Left ventricle myocardium superior (tissue), 1 donor: Measurements from ENCODE around the gene AKAP6. TPM values are rescaled to one million over a fixed set of nuclear protein-coding genes. Genes with fewer than 3 reads are reported as not detected.
A peak's percentile ranks its signal among the peaks of the same experiment; 100 is the strongest.

Experiments
- ATAC-seq: fragments of 200-7000 bp; cut with Tn5 transposase; one replicate; pipeline ENCODE4 v1.9.1; 2020; ENCODE audit warnings: mild to moderate bottlenecking, moderate library complexity
- DNase-seq: peaks from one replicate; pipeline ENCODE4 v3.0.0-alpha.2; 2020
- intact Hi-C: fragments of 100-400 bp; cut with micrococcal nuclease; formaldehyde crosslinking; loops from one replicate; pipeline ENCODE4 v1.11.0; 2022
- total RNA-seq: library from RNA; stranded (reverse); fragmentation: NEBNext Ultra II Directional; extraction: Animal tissue kit (Norgen Biotek cat#: 25700); gene quantifications from one replicate; pipeline ENCODE4 v1.2.1, GENCODE V29; 2021
- donor health status: DM: no; HTN: yes; CAD: no; lungs with severe emphysema.

AKAP6 gene
- total RNA-seq, 1 donor from 2014 or later = 172 TPM

- intact Hi-C loops = no loop called here
- DNase-seq = no peak
- peak; percentile 86 for ATAC-seq
These were observed 292.5 kb downstream of the AKAP6 start for GRCh38 chr14:32621585-32621984.

DNA sequence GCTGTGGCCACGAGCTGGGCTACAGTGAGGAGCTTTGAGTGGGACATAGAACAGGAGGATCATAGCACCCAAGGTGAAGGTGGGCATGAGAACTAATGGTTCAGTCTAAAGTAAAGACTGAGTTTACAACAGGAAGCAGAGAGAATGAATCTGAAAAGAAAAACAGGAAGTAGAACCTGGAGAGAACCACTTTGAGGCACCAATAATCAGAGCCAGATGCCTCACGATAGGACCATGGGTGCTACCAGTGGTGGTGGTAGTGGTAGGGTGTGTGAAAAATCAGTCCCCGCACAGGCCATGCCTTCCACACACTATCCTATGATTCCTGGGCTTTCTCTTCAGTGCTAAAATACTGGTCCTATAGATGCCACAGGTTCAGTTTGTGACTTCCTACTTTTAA, 293.6 kb downstream of the AKAP6 start:
- ATAC-seq = peak; percentile 20
- intact Hi-C loops = no loop called here

DNA sequence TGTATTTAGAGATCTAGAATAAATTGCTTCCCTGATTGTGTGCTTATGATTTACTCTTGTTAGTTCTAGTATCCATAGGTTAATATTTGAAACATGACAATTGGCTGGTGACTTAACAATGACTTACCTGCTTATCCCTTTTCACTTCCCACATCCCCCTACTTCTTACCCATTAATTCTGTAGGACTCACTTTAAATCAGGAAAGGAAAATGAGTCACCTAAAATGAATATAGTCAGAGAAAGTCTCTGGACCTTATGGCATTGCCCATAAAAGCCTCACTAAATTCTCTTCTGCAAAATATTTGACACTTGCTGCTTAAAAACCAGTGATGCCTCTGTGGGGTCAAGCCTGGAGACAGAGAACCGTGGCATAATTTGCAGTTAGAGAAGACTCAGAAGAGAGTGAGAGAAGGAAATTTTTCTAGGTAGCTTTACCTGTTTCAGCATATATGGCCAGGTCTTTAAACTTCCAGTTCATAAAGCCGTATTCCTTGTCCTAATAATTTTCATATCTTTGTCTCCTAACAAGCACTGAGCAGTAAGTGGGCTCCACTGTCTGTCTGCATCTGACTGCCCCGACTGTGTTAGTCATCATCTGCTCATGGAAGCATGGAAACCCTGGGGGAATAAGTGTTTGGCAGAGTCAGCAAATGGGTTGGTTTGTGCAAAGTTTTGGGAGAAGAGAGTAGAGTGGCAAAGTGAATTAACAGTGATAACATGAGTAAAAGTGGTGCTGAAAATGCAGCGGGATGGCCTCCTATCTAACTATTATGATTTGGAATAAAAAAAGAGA, 294.4 kb downstream of the AKAP6 start:
- intact Hi-C loops = no loop called here
- DNase-seq (no peak), ATAC-seq (no peak)

More for the DNA sequence above, 293.6 kb downstream of the AKAP6 start:
- no peak for DNase-seq

DNA sequence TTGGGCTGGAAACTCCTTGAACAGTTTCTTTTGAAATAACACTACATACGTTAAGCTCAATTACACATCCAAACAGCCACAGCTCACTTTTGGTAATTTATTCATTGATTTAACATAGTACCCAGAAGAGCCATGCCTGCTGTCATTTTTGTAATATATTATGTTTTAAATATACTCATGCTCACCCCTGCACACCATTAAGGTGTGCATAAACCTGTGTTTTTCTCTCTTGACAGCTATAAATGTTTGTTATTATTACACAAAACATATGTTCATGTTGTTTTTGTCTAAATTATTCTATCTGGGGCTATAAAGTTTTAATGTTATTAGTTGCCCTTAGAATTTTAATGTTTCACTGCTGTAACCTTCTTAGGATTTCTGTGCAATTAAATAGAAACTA, 296.1 kb downstream of the AKAP6 start:
- intact Hi-C loops = no loop called here
- no peak for ATAC-seq
- DNase-seq = no peak

DNA sequence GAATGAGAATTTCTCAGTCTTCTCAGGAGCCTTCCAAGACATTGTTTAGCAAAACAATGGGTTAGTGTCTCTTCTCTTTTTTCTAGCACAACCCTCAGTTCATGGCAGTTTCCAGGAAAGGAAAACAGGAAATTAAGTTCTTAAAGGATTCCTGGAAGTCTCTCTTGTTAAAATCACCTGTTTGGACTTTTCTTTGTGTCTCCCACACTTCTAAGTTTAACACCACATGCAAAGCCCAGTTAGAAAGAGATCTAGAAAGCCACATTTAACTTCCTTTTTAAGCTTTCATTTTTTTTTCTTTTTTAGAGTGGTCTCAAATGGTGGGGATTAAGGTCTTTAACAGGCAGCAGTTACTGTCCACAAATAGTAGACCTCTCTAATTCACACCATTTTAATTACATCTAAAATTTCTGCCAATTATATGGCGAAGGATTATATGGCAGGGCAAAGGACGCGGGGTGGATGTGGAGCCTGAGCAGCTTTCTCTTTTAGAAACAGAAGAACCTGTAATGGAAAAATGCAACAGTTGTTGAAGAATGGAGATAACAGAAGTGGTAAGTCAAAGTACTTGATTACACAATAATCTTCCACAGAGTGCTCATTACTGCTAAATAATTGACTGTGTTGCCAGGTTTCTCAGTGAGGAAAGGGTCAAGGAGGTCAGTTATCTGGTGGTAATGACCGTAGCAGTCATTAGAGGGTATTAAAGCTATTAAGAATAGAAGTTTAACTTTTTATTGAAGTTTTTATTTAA, 298.6 kb downstream of the AKAP6 start:
- DNase-seq = no peak
- intact Hi-C loops = no loop called here
- peak; percentile 78 for ATAC-seq

DNA sequence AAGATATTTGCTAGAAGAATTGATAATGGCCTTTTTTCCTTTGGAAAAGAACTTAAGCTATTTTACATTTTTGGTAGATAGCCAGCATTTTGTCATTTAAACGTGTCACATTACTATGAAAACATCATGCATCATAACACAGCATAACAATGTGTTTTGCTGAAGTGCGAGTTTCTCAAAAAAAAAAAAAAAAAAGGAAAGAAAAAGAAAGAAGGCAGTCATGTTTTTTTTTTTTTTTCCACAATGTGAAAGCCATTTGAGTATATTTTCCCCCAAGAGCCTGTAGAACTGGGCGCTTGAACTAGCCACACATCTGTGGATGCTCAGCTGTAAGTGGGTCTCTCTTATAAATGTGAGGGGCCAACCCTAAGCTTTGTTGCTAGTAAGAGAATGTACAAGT, 300.1 kb downstream of the AKAP6 start:
- DNase-seq = no peak
- intact Hi-C loops = no loop called here
- ATAC-seq = no peak

DNA sequence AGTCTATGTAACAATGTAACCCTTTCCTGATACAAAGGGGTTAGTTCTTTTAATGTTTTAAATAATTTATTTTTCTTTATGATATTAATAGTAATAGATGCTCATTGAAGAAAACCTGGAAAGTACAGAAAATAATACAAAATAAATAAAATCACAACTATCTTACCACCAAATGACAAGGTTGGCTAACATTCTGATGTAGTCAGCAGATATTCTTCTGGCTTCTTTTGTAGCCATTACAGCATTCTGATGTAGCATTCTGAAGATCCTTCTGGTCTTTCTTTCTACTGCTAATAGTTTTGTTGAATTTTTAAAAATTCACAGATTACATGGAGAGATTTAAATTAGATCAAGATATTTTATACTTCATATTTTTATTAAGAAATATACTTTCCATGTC, 301.6 kb downstream of the AKAP6 start:
- no peak for DNase-seq
- intact Hi-C loops = no loop called here
- no peak for ATAC-seq

DNA sequence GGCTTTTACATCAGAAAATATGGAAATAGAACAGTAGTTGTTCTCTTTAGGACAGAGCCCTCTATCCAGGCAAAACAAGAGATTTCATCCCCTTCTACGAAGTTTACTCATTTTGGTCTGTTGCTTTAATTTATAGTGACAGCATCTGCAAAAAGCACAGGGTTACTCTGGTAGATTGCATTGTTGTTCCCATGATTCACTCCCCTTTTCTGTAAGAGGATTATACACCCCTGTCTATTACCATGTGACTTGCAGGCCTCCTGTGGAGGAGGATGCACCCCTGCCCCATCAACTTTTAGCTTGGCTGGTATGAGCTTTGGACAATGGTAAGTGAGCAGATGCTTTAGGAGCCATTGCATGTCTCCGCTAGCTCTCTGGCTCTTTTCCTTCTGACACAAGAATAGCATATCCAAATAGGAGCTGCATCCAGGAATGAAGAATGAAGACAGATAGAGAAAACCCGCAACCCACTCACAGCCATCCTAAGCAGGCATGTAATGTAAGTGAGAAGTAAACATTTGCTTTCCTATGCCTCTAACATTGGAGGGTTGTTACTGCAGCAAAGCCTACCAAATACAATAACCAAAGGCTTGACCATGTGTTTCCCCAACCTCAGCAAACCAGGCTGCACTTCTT, 304.2 kb downstream of the AKAP6 start:
- intact Hi-C loops = no loop called here
- DNase-seq (no peak), ATAC-seq (peak; percentile 9)

DNA sequence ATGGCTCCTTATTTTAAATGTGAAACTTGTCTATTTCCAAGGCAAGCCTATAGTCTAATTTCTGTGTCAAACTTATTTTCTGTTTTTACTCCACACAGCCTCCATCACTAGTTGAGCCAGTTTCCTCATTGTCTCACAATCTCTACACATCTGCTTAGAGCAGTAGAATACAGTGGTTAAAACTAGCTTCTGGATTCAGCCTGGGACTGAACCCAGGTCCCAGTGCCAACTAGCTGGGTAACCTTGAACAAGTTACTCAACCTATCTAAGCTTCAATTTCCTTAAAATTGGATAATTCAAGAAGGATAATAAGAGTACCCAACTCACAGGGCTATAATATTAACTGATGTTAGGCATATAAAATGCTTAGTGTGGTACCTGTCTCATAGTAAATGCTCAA, 304.8 kb downstream of the AKAP6 start:
- intact Hi-C loops = no loop called here
- DNase-seq = no peak
- ATAC-seq = peak; percentile 8

GRCh38 chr14:32635061-32635719, 306.1 kb downstream of the AKAP6 start:
- ATAC-seq (peak; percentile 61), DNase-seq (no peak)
- intact Hi-C loops = no loop called here

DNA sequence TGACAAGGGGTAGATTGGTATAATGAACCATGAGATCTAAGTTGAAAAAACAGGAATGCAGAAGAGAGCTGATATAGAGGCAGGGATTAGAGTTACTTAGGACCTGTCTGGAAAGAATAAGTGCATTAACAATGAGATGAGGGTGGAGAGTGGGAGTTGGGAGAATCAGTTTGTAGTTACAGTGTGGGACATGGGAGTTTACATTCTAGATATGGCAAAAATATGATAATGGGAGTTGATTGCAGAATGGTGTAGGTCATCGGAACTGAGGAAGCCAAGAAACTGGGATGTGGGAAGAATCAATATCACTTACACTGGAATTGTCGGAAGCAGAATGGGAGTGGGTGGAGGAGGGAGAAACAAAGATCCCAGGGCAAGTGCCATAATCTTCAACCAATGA, 308.5 kb downstream of the AKAP6 start:
- intact Hi-C loops = no loop called here
- DNase-seq = no peak
- ATAC-seq = no peak

- intact Hi-C loops = no loop called here
- DNase-seq (no peak), ATAC-seq (no peak)
These were observed 310.1 kb downstream of the AKAP6 start for GRCh38 chr14:32639208-32639607.

- ATAC-seq = no peak
- no peak for DNase-seq
- intact Hi-C loops = no loop called here
These were observed 316.5 kb downstream of the AKAP6 start for GRCh38 chr14:32645551-32645950.

GRCh38 chr14:32648434-32648833, 319.3 kb downstream of the AKAP6 start:
- no peak for DNase-seq
- intact Hi-C loops = no loop called here
- ATAC-seq = no peak

- intact Hi-C loops = no loop called here
- ATAC-seq (no peak), DNase-seq (no peak)
These were observed 320.9 kb downstream of the AKAP6 start for GRCh38 chr14:32650030-32650429.

- intact Hi-C loops = no loop called here
- ATAC-seq = no peak
- DNase-seq = no peak
These were observed 321.6 kb downstream of the AKAP6 start for GRCh38 chr14:32650665-32651064.

DNA sequence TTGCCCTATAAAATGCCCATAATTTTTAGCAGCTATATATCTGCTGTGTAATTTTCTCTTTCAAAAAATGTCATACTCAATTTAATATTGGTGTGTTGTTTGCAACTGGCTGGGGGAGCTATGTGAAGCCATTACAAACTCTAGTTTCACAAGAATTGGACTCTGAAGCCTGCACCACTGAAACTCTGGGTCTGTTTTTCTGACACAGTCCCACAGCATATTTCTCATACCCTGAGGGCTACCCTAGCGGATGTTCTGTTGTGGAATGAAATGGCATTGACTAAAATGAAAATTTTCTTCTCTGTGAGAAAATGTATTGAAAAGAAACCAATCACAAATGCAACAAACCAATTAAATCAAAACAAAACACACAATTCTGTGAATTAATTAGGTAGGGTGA, 325.0 kb downstream of the AKAP6 start:
- ATAC-seq = no peak
- no peak for DNase-seq
- intact Hi-C loops = no loop called here

DNA sequence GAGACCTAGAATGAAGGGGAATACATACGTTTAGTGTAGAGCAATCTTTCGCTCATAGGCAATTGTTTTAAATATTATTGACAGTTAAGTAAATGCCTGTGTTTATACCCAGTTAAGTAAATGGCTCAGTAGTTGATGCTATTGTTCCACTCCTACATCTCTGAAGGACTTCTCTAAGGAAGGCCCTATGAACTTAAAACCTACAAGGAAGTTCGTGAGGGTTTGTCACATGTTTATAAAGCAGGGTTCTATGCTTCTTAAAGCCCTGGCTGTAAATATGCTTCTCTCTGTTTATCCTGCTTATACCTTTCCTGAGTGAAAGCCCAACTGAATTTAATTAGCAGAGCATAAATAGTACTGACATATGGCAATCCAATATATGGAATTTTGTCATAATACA, 327.5 kb downstream of the AKAP6 start:
- ATAC-seq = peak; percentile 24
- intact Hi-C loops = no loop called here
- DNase-seq = no peak

- DNase-seq = no peak
- peak; percentile 71 for ATAC-seq
- intact Hi-C loops = no loop called here
These were observed 328.0 kb downstream of the AKAP6 start for GRCh38 chr14:32657081-32657480.

- intact Hi-C loops = loop anchor here (2.0 kb wide), 1 partner anchor 74 kb away; no protein-coding TSS in a partner anchor
- ATAC-seq (peak; percentile 65), DNase-seq (no peak)
These were observed 332.1 kb downstream of the AKAP6 start for GRCh38 chr14:32661216-32661615.
